AG10803 (cell line): Measurements from ENCODE around the gene FERMT3.

Experiments used
- DNase-seq: peaks from one replicate; pipeline ENCODE4 v3.0.0; 2010; ENCODE audit warnings: low read depth
- H3K4me3 ChIP-seq: 2 replicates; pipeline ENCODE4 v1.5.1; 2011; ENCODE audit warnings: mild to moderate bottlenecking, low read length, control low read depth
- CTCF ChIP-seq: conservative IDR thresholded peaks from 2 replicates; pipeline ENCODE4 v1.5.1; 2011; ENCODE audit warnings: mild to moderate bottlenecking, low read length, control low read depth, inconsistent platforms

The FERMT3 gene

GRCh38 chr11:64204464-64204989, 2.0 kb upstream of the FERMT3 start:
- peak; percentile 79 for TF ChIP-seq CTCF
- peak; percentile 95 for DNase-seq
- no peak overlapping the region for H3K4me3 ChIP-seq

DNA sequence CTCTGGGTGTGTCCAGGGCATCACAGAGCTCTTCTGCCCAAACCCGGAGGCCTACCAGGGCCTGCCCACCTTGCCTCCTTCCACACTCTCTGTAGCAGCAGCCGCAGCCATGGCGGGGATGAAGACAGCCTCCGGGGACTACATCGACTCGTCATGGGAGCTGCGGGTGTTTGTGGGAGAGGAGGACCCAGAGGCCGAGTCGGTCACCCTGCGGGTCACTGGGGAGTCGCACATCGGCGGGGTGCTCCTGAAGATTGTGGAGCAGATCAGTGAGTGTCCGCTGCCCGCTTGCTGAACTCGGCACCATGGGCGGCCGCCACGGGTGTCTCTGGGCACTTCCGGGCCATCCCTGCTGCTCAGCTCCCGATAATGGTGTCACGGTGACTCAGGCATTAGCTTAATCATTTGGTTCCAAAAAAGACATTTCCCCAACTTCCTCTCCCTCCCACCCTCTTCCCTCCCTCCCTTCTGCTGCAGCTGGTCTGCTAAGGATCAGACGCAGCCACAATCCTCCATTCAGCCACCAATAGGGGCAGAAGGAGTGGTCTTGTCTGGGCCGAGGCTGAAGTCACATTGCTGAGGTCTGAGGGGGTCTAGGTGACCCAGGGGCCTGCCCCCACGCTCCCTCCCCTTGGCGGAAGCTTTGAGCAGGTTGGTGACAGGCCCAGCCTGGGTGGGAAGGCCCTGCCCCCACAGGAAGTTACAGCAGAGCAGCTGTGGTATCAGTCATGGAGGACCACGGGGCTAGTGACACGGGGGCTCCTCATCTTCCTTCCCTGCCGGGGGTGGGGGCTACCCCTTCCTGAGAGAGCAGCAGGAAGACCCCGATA, 950 bp downstream of the FERMT3 start:
- no peak overlapping the region for H3K4me3 ChIP-seq
- DNase-seq = peak; percentile 77
- TF ChIP-seq CTCF = no peak; the same call in 1 of the 2 replicates

GRCh38 chr11:64208086-64208795, 1.7 kb downstream of the FERMT3 start:
- TF ChIP-seq CTCF = no peak
- DNase-seq = no peak
- no peak overlapping the region for H3K4me3 ChIP-seq

GRCh38 chr11:64208796-64209562, 2.5 kb downstream of the FERMT3 start:
- TF ChIP-seq CTCF = no peak
- H3K4me3 ChIP-seq = no peak overlapping the region
- DNase-seq = no peak

- H3K4me3 ChIP-seq = no peak overlapping the region
- no peak for TF ChIP-seq CTCF
- no peak for DNase-seq
Measured at GRCh38 chr11:64209563-64209843, 3.0 kb downstream of the FERMT3 start.

GRCh38 chr11:64210301-64211020, 3.9 kb downstream of the FERMT3 start:
- DNase-seq = no peak
- TF ChIP-seq CTCF = no peak
- H3K4me3 ChIP-seq = no peak overlapping the region
